Chondrocyte (in vitro differentiated cells): ENCODE results near the gene SSUH2. TPM values are rescaled to one million over a fixed set of nuclear protein-coding genes. Genes with fewer than 3 reads are reported as not detected.
"Not testable (repeated sequence)": the region's sequence is repeated elsewhere in the genome, so short reads cannot be mapped to it uniquely, and the experiment has no call there.

Experiments
- DNase-seq: peaks from one replicate; pipeline ENCODE4 v3.0.0; 2021; ENCODE audit warnings: mixed read lengths, low spot score
- H3K27ac Mint-ChIP-seq: one replicate; pipeline ENCODE4 v1.8.0; 2021; ENCODE audit warnings: mild to moderate bottlenecking, moderate library complexity, mixed read lengths; ENCODE audit not compliant: unreplicated experiment
- H3K27me3 Mint-ChIP-seq: 2 replicates; pipeline ENCODE4 v1.8.0; 2021; ENCODE audit warnings: low read depth, mixed read lengths
- H3K36me3 Mint-ChIP-seq: 2 replicates; pipeline ENCODE4 v1.8.0; 2021; ENCODE audit warnings: low read depth, mixed read lengths
- H3K4me1 Mint-ChIP-seq: 2 replicates; pipeline ENCODE4 v1.8.0; 2021; ENCODE audit warnings: low read depth, mild to moderate bottlenecking, mixed read lengths
- H3K4me3 Mint-ChIP-seq: one replicate; pipeline ENCODE4 v1.8.0; 2021; ENCODE audit warnings: mild to moderate bottlenecking, moderate library complexity, mixed read lengths; ENCODE audit not compliant: unreplicated experiment
- H3K9me3 Mint-ChIP-seq: 2 replicates; pipeline ENCODE4 v1.8.0; 2021; ENCODE audit warnings: low read depth, mixed read lengths
- total RNA-seq: library from RNA; stranded (reverse); gene quantifications from 3 replicates; pipeline ENCODE4 v1.2.1, GENCODE V29; 2021
- TF ChIP-seq, protein P1 (sequence below): fragments of 200-600 bp; sonication (generic); IDR thresholded peaks from 2 replicates; pipeline ENCODE4 v1.5.0; 2021; ENCODE audit warnings: antibody characterized with exemption, mild to moderate bottlenecking, moderate library complexity

Gene SSUH2
- total RNA-seq, 1 donor from 2014 or later, result not detected

DNA sequence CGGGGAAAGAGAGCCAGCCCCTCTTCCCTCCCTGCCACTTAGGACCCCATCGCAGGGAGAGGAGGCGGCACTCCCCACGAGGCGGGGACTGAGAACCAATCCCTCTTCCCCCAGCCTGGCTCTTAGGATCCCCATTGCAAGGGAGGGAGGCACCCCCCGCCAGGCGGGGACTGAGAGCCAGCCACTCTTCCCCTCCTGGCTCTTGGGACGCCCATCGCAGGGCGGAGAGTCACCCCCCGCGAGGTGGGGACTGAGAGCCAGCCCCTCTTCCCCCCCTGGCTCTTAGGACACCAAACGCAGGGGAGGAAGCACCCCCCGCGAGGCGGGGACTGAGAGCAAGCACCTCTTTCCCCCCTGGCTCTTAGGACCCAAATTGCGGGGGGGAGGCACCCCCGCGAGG is 34.2 kb upstream of the SSUH2 start:
- Mint-ChIP-seq H3K9me3 (no peaks in the 10 kb centered on the region), H3K4me1 (peaks cover 7% of the 10 kb centered on the region), H3K27ac (no peak overlapping the region), H3K36me3 (no peaks in the 10 kb centered on the region), H3K4me3 (no peak overlapping the region), H3K27me3 (no peaks in the 10 kb centered on the region)
- DNase-seq, result no peak
- TF ChIP-seq, protein P1, sequence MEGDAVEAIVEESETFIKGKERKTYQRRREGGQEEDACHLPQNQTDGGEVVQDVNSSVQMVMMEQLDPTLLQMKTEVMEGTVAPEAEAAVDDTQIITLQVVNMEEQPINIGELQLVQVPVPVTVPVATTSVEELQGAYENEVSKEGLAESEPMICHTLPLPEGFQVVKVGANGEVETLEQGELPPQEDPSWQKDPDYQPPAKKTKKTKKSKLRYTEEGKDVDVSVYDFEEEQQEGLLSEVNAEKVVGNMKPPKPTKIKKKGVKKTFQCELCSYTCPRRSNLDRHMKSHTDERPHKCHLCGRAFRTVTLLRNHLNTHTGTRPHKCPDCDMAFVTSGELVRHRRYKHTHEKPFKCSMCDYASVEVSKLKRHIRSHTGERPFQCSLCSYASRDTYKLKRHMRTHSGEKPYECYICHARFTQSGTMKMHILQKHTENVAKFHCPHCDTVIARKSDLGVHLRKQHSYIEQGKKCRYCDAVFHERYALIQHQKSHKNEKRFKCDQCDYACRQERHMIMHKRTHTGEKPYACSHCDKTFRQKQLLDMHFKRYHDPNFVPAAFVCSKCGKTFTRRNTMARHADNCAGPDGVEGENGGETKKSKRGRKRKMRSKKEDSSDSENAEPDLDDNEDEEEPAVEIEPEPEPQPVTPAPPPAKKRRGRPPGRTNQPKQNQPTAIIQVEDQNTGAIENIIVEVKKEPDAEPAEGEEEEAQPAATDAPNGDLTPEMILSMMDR, result no peak

DNA sequence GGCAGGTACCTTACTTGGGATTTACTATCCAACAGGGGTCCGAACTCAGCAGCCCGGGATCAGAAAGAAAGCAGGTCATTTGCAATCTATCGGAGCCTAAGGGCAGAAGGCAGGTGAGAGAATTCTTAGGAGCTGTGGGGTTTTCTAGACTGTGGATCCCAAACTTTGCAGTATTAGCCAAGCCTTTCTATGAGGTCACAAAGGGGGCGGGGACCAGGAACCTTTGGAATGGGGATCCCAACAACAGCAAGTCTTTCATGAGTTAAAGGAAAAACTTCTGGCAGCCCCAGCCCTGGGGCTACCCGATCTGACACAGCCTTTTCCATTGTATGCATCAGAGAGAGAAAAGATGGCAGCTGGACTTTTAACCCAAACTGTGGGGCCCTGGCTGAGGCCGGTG is 32.7 kb upstream of the SSUH2 start:
- not testable (repeated sequence) for H3K9me3 Mint-ChIP-seq, DNase-seq, H3K4me3 Mint-ChIP-seq

DNA sequence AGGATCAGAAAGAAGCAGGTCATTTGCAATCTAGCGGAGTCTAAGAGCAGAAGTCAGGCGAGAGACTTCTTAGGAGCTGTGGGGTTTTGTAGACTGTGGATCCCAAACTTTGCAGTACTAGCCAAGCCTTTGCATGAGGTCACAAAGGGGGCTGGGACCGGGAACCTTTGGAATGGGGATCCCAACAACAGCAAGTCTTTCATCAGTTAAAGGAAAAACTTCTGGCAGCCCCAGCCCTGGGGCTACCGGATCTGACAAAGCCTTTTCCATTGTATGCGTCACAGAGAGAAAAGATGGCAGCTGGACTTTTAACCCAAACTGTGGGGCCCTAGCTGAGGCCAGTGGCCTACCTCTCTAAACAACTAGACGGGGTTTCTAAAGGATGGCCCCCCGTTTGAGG is 31.0 kb upstream of the SSUH2 start:
- not testable (repeated sequence) for H3K27ac Mint-ChIP-seq, H3K36me3 Mint-ChIP-seq, H3K4me1 Mint-ChIP-seq, H3K4me3 Mint-ChIP-seq, DNase-seq, H3K27me3 Mint-ChIP-seq, H3K9me3 Mint-ChIP-seq

More for the DNA sequence above, 32.7 kb upstream of the SSUH2 start:
- not testable (repeated sequence) for H3K27ac Mint-ChIP-seq, H3K36me3 Mint-ChIP-seq, H3K4me1 Mint-ChIP-seq, H3K27me3 Mint-ChIP-seq

DNA sequence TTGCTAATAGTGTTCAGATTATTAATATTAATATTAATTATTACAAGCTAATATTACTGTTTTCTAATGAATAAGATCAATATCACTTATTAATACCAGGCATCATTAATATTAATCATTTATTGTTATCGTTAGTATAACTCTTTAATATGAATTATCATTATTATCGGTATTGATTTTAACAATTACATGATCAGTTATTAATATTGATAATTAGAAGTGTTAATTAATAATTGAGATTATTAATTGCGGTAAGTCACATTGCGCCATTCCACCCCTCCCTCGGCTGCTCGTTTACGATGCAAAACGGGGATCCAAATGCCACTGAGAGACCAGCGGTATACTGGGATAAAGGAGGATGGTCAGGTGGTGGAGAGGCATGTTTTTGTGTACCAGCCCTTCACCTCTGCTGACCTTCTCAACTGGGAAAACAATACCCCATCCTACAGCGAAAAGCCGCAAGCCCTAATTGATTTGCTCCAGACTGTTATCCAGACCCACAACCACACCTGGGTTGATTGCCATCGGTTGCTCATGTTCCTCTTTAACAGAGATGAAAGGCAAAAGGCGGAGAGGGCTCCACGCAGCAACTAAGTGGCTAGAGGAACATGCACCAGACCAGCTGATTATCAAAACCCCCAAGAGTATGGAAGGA is 28.6 kb upstream of the SSUH2 start:
- Mint-ChIP-seq H3K9me3 (no peaks in the 10 kb centered on the region), H3K4me1 (no peaks in the 10 kb centered on the region)
- TF ChIP-seq, protein P1, result no peak

DNA sequence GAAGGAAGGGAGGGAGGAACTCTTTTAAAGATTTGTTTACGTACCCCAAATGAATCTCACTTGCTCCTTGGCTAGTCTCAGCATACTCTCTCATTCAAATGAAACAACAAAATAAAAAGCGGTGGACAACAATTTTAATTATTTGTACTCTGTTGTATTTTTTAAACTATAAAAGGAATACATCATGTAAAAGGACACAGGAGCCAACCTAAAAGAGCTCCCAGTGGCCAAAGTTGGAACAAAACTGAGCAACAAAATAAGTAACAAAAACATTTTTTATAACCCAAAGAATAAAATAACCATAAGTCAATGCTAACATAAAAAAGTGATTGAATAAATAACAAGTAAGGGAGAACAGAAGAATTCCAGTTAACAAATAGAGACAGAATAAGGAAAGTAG is 24.4 kb upstream of the SSUH2 start:
- DNase-seq, result no peak
- H3K4me1 Mint-ChIP-seq, result peaks cover 7% of the 10 kb centered on the region
- TF ChIP-seq, protein P1, result peak; percentile 39
- H3K27me3 Mint-ChIP-seq, result no peaks in the 10 kb centered on the region
- no peak overlapping the region for H3K4me3 Mint-ChIP-seq
- H3K36me3 Mint-ChIP-seq, result no peaks in the 10 kb centered on the region
- H3K9me3 Mint-ChIP-seq, result no peaks in the 10 kb centered on the region
- H3K27ac Mint-ChIP-seq, result no peak overlapping the region

More for the DNA sequence above, 28.6 kb upstream of the SSUH2 start:
- Mint-ChIP-seq H3K36me3 (no peaks in the 10 kb centered on the region), H3K27ac (no peak overlapping the region), H3K4me3 (no peak overlapping the region), H3K27me3 (no peaks in the 10 kb centered on the region)
- DNase-seq, result no peak

DNA sequence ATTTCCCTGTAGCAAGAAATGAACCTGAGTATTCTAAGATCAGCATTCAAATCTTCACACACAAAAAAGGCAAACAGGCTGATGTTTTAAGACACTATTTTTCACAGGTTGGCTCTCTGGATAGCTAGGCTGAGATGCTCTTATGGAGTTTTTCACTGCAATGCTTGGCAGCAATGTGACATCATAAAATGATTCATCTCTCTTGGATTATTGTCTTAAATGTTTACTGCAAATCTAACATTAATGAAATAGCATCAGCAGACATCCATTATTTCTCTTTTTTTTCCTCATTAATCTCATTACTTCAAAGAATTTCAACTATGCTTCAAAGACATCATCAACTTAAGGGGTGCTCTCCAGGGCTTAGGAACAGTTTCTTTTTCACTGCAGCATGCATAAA is 23.6 kb upstream of the SSUH2 start:
- H3K27me3 Mint-ChIP-seq, result no peaks in the 10 kb centered on the region
- no peak for DNase-seq
- no peaks in the 10 kb centered on the region for H3K9me3 Mint-ChIP-seq
- no peak overlapping the region for H3K27ac Mint-ChIP-seq
- no peaks in the 10 kb centered on the region for H3K36me3 Mint-ChIP-seq
- no peak overlapping the region for H3K4me3 Mint-ChIP-seq
- H3K4me1 Mint-ChIP-seq, result peaks cover 10% of the 10 kb centered on the region
- TF ChIP-seq, protein P1, result no peak
